ENCODE measurements around the gene SLIT3. TPM values are rescaled to one million over a fixed set of nuclear protein-coding genes. Genes with fewer than 3 reads are reported as not detected.

The SLIT3 gene
- total RNA-seq, 1 experiment from 2014 or later = 0.10 TPM

GRCh38 chr5:169280696-169281095 is 20.2 kb downstream of the SLIT3 start:
- RAD21 ChIA-PET (ENCODE audit: low non-redundant PET in 1 of 2, low total read pairs in 2 of 2, uncharacterized antibody in 2 of 2, unreplicated experiment in 2 of 2) = no interaction called here
- no TSS peak for BruUV-seq (replicated peaks)
- no peak for ATAC-seq
- Histone ChIP-seq H3K4me2 (ENCODE audit: low read length) (no peak overlapping the region), H3K79me2 (ENCODE audit: insufficient read depth, low read length) (no peaks in the 10 kb centered on the region), H3K9ac (ENCODE audit: low read length) (no peak overlapping the region), H3K4me1 (ENCODE audit: control insufficient read depth in 1 of 2, insufficient read depth in 2 of 2, low read length in 2 of 2) (no peaks in the 10 kb centered on the region), H3K36me3 (ENCODE audit: control insufficient read depth in 1 of 2, insufficient read depth in 2 of 2, low read length in 2 of 2) (no peaks in the 10 kb centered on the region), H3K9me2 (ENCODE audit: insufficient read depth) (no peaks in the 10 kb centered on the region), H4K20me1 (ENCODE audit: insufficient read depth) (no peaks in the 10 kb centered on the region), H2AFZ (ENCODE audit: low read depth, low read length, poor library complexity, severe bottlenecking) (no peak overlapping the region), H3K27ac (ENCODE audit: low read depth, low read length) (no peak overlapping the region), H3K4me3 (replicated peaks in 1 of 2; ENCODE audit: low read depth in 1 of 2, low read length in 2 of 2) (no peak overlapping the region), H3K9me3 (ENCODE audit: control insufficient read depth in 1 of 2, insufficient read depth in 1 of 2, low read depth in 1 of 2, low read length in 2 of 2) (no peaks in the 10 kb centered on the region), H3K27me3 (ENCODE audit: insufficient read depth, low read length) (0 out of 2 replicates have a peak, but pooled peaks cover 6% of the 10 kb centered on the region)
- no peak for DNase-seq (ENCODE audit: low read depth, low spot score)
- POLR2A ChIA-PET = no interaction called here
- no peak for TF ChIP-seq EGR1 (IDR thresholded peaks at IDR 0.05; ENCODE audit: low read depth)
- TF ChIP-seq RAD21 (IDR thresholded peaks at IDR 0.05; ENCODE audit: low read depth) = no peak
- TF ChIP-seq MAX (IDR thresholded peaks at IDR 0.05) = no peak
- TF ChIP-seq ELF1 (IDR thresholded peaks at IDR 0.05; ENCODE audit: borderline replicate concordance, low read depth) = no peak
- TF ChIP-seq CEBPB (IDR thresholded peaks at IDR 0.05; ENCODE audit: low read depth) = no peak
- CTCF ChIA-PET = no interaction called here
- intact Hi-C loops (cut with micrococcal nuclease) = no loop called here

GRCh38 chr5:169280286-169280685 is 20.7 kb downstream of the SLIT3 start:
- POLR2A ChIA-PET = no interaction called here
- no peak for ATAC-seq
- H3K9me2 ChIP-seq (ENCODE audit: insufficient read depth) = no peaks in the 10 kb centered on the region
- H3K4me1 ChIP-seq (ENCODE audit: control insufficient read depth in 1 of 2, insufficient read depth in 2 of 2, low read length in 2 of 2) = no peaks in the 10 kb centered on the region
- H4K20me1 ChIP-seq (ENCODE audit: insufficient read depth) = no peaks in the 10 kb centered on the region
- CTCF ChIA-PET = no interaction called here
- DNase-seq (ENCODE audit: low read depth, low spot score) = no peak
- H3K79me2 ChIP-seq (ENCODE audit: insufficient read depth, low read length) = no peaks in the 10 kb centered on the region
- RAD21 ChIA-PET (ENCODE audit: low non-redundant PET in 1 of 2, low total read pairs in 2 of 2, uncharacterized antibody in 2 of 2, unreplicated experiment in 2 of 2) = no interaction called here
- no peak overlapping the region for H3K4me3 ChIP-seq (replicated peaks in 1 of 2; ENCODE audit: low read depth in 1 of 2, low read length in 2 of 2)
- H3K9me3 ChIP-seq (ENCODE audit: control insufficient read depth in 1 of 2, insufficient read depth in 1 of 2, low read depth in 1 of 2, low read length in 2 of 2) = no peaks in the 10 kb centered on the region
- no peak overlapping the region for H2AFZ ChIP-seq (ENCODE audit: low read depth, low read length, poor library complexity, severe bottlenecking)
- no peak overlapping the region for H3K9ac ChIP-seq (ENCODE audit: low read length)
- H3K36me3 ChIP-seq (ENCODE audit: control insufficient read depth in 1 of 2, insufficient read depth in 2 of 2, low read length in 2 of 2) = no peaks in the 10 kb centered on the region
- 0 out of 2 replicates have a peak, but pooled peaks cover 6% of the 10 kb centered on the region for H3K27me3 ChIP-seq (ENCODE audit: insufficient read depth, low read length)
- no TSS peak for BruUV-seq (replicated peaks)
- intact Hi-C loops (cut with micrococcal nuclease) = no loop called here
- no peak overlapping the region for H3K4me2 ChIP-seq (ENCODE audit: low read length)
- no peak overlapping the region for H3K27ac ChIP-seq (ENCODE audit: low read depth, low read length)
- no peak for TF ChIP-seq ELF1 (IDR thresholded peaks at IDR 0.05; ENCODE audit: borderline replicate concordance, low read depth)
- TF ChIP-seq REST (IDR thresholded peaks at IDR 0.05; ENCODE audit: low read depth) = no peak
- TF ChIP-seq EZH2phosphoT487 (IDR thresholded peaks at IDR 0.05; ENCODE audit: borderline replicate concordance) = no peak
- TF ChIP-seq ZFX (IDR thresholded peaks at IDR 0.05) = no peak
- TF ChIP-seq CTCF (IDR thresholded peaks at IDR 0.05 in 2 of 3, conservative IDR thresholded peaks at IDR 0.05 in 1 of 3; ENCODE audit: borderline replicate concordance in 1 of 3, insufficient read depth in 1 of 3, low read depth in 2 of 3, low read length in 2 of 3) = no peak
- TF ChIP-seq ZNF274 (IDR thresholded peaks at IDR 0.05; ENCODE audit: low read depth, low read length) = no peak
- no peak for TF ChIP-seq ZBTB33 (IDR thresholded peaks at IDR 0.05; ENCODE audit: extremely low read depth, insufficient replicate concordance, low read length)
- TF ChIP-seq SP1 (IDR thresholded peaks at IDR 0.05; ENCODE audit: low read depth) = no peak
- TF ChIP-seq JUND (IDR thresholded peaks at IDR 0.05) = no peak
- no peak for TF ChIP-seq TCF7L2 (IDR thresholded peaks at IDR 0.05; ENCODE audit: borderline replicate concordance, extremely low read depth, insufficient read depth, insufficient read length)

Data from HCT116 (cell line).